Glutamatergic neuron (in vitro differentiated cells): Measurements from ENCODE around the gene L1CAM. TPM values are rescaled to one million over a fixed set of nuclear protein-coding genes. Genes with fewer than 3 reads are reported as not detected.

Experiments
- DNase-seq: peaks from one replicate; pipeline ENCODE4 v3.0.0; 2022
- H3K27ac Mint-ChIP-seq: one replicate; pipeline ENCODE4 v1.8.0; 2020; ENCODE audit warnings: mild to moderate bottlenecking, mixed read lengths, inconsistent platforms; ENCODE audit not compliant: unreplicated experiment
- H3K27me3 Mint-ChIP-seq: one replicate; pipeline ENCODE4 v1.8.0; 2020; ENCODE audit warnings: mild to moderate bottlenecking, moderate library complexity, mixed read lengths, inconsistent platforms; ENCODE audit not compliant: unreplicated experiment
- H3K36me3 Mint-ChIP-seq: one replicate; pipeline ENCODE4 v1.8.0; 2020; ENCODE audit warnings: mild to moderate bottlenecking, mixed read lengths, inconsistent platforms; ENCODE audit not compliant: unreplicated experiment
- H3K4me1 Mint-ChIP-seq: one replicate; pipeline ENCODE4 v1.8.0; 2020; ENCODE audit warnings: mild to moderate bottlenecking, low read depth, mixed read lengths, inconsistent platforms; ENCODE audit not compliant: unreplicated experiment
- H3K4me3 Mint-ChIP-seq: one replicate; pipeline ENCODE4 v1.8.0; 2020; ENCODE audit warnings: mild to moderate bottlenecking, mixed read lengths, inconsistent platforms; ENCODE audit not compliant: unreplicated experiment
- H3K9me3 Mint-ChIP-seq: one replicate; pipeline ENCODE4 v1.8.0; 2020; ENCODE audit warnings: mild to moderate bottlenecking, moderate library complexity, mixed read lengths, inconsistent platforms; ENCODE audit not compliant: unreplicated experiment
- CTCF ChIP-seq: fragments of 200-600 bp; sonication (generic); IDR thresholded peaks from one replicate; pipeline ENCODE4 v1.5.0; 2021; ENCODE audit not compliant: partially characterized antibody, unreplicated experiment
- total RNA-seq: library from RNA; stranded (reverse); fragmentation: NEBNext Ultra II Directional; extraction: Animal tissue kit (Norgen Biotek cat#: 25700); gene quantifications from one replicate; pipeline ENCODE4 v1.2.1, GENCODE V29; 2021; ENCODE audit not compliant: unreplicated experiment

The L1CAM gene
- total RNA-seq, 1 donor from 2014 or later = 925 TPM

GRCh38 chrX:153926552-153926857, 40.5 kb upstream of the L1CAM start:
- peaks cover 6% of the 10 kb centered on the region for H3K4me1 Mint-ChIP-seq
- peaks cover 3% of the 10 kb centered on the region for H3K9me3 Mint-ChIP-seq
- H3K27ac Mint-ChIP-seq = peak overlapping the region; percentile 90
- H3K36me3 Mint-ChIP-seq = no peaks in the 10 kb centered on the region
- peaks cover 6% of the 10 kb centered on the region for H3K27me3 Mint-ChIP-seq
- H3K4me3 Mint-ChIP-seq = no peak overlapping the region
- no peak for TF ChIP-seq CTCF
- no peak for DNase-seq

- no peaks in the 10 kb centered on the region for H3K36me3 Mint-ChIP-seq
- no peak for DNase-seq
- peak within 1 kb of the TSS; percentile 90 for H3K27ac Mint-ChIP-seq
- H3K9me3 Mint-ChIP-seq = peaks cover 3% of the 10 kb centered on the region
- H3K4me3 Mint-ChIP-seq = peak within 1 kb of the TSS; percentile 82
- H3K4me1 Mint-ChIP-seq = peaks cover 7% of the 10 kb centered on the region
- no peak for TF ChIP-seq CTCF
- H3K27me3 Mint-ChIP-seq = peaks cover 6% of the 10 kb centered on the region
Observed at GRCh38 chrX:153925739-153926551, 40.0 kb upstream of the L1CAM start, which contains the start of gene ARHGAP4. Gene ARHGAP4 (minus strand): TSS chrX:153926264. CDS start chrX:153926202, 62 bp downstream.

GRCh38 chrX:153925387-153925738, 39.4 kb upstream of the L1CAM start:
- H3K9me3 Mint-ChIP-seq = peaks cover 3% of the 10 kb centered on the region
- no peak for DNase-seq
- H3K4me3 Mint-ChIP-seq = no peak overlapping the region
- no peak overlapping the region for H3K27ac Mint-ChIP-seq
- no peak for TF ChIP-seq CTCF
- peaks cover 8% of the 10 kb centered on the region for H3K4me1 Mint-ChIP-seq
- H3K36me3 Mint-ChIP-seq = no peaks in the 10 kb centered on the region
- peaks cover 6% of the 10 kb centered on the region for H3K27me3 Mint-ChIP-seq

GRCh38 chrX:153924149-153924861, 38.3 kb upstream of the L1CAM start:
- Mint-ChIP-seq H3K27ac (no peak overlapping the region), H3K9me3 (peaks cover 6% of the 10 kb centered on the region), H3K4me3 (peak overlapping the region; percentile 20), H3K27me3 (peaks cover 6% of the 10 kb centered on the region), H3K36me3 (no peaks in the 10 kb centered on the region), H3K4me1 (peaks cover 8% of the 10 kb centered on the region)
- no peak for DNase-seq
- no peak for TF ChIP-seq CTCF
